Measurements from ENCODE around the gene SORD.
"Not testable (repeated sequence)": the region's sequence is repeated elsewhere in the genome, so short reads cannot be mapped to it uniquely, and the experiment has no call there.

Gene SORD

DNA sequence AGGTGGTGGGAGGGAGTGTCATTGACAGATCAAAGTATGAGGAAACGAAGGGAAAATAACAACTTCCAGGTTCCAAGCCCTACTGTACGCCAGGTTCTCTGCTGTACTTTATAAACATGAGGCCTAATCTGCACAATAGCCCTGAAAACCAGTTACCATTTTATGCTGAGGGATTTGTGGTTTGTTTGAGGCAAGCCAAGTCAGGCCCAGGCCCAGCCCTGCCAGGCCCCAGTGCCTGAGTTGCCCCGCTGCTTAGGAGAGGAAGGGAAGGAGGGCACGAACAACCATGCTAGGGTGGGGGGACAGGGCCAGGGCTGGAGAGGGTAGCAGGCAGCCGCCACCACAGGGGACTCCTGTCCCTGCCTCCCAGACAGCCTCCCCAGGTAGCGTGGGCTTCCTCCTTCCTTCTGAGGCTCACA is 47.0 kb downstream of the SORD start:
- H2AFZ ChIP-seq (ENCODE audit: low read length, unreplicated experiment); H3K27me3 ChIP-seq (ENCODE audit: insufficient read depth, low read length); H3K79me2 ChIP-seq (ENCODE audit: control insufficient read depth, insufficient read depth, low read length, unreplicated experiment); H3K4me3 ChIP-seq (ENCODE audit: low read depth, low read length); H3K4me1 ChIP-seq (ENCODE audit: control insufficient read depth, insufficient read depth, low read length, unreplicated experiment); H3K27ac ChIP-seq (ENCODE audit: low read depth, low read length); H3K36me3 ChIP-seq (ENCODE audit: insufficient read depth, low read length): not testable (repeated sequence)

DNA sequence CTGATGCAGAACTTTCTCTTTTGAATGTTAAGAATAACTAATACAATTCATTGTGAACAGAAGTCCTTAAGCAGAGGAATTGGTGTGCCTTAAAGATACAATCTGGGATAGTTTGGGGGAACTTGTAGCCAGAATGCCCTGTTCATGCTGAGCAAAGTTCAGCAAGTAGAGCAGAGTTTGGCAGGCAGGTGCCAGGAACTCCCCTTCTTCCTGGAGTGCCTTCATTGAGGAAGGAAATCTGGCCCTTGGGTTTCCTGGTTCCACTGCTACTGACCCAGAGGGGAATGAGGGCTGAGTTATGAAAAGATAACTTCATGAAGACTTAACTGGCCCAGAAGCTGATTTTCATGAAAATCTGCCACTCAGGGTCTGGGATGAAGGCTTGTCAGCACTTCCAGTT is 50.6 kb downstream of the SORD start:
- H2AFZ ChIP-seq (ENCODE audit: low read length, unreplicated experiment); H3K4me1 ChIP-seq (ENCODE audit: control insufficient read depth, insufficient read depth, low read length, unreplicated experiment); H3K27me3 ChIP-seq (ENCODE audit: insufficient read depth, low read length); H3K4me3 ChIP-seq (ENCODE audit: low read depth, low read length); H3K27ac ChIP-seq (ENCODE audit: low read depth, low read length); H3K36me3 ChIP-seq (ENCODE audit: insufficient read depth, low read length); H3K79me2 ChIP-seq (ENCODE audit: control insufficient read depth, insufficient read depth, low read length, unreplicated experiment): not testable (repeated sequence)

DNA sequence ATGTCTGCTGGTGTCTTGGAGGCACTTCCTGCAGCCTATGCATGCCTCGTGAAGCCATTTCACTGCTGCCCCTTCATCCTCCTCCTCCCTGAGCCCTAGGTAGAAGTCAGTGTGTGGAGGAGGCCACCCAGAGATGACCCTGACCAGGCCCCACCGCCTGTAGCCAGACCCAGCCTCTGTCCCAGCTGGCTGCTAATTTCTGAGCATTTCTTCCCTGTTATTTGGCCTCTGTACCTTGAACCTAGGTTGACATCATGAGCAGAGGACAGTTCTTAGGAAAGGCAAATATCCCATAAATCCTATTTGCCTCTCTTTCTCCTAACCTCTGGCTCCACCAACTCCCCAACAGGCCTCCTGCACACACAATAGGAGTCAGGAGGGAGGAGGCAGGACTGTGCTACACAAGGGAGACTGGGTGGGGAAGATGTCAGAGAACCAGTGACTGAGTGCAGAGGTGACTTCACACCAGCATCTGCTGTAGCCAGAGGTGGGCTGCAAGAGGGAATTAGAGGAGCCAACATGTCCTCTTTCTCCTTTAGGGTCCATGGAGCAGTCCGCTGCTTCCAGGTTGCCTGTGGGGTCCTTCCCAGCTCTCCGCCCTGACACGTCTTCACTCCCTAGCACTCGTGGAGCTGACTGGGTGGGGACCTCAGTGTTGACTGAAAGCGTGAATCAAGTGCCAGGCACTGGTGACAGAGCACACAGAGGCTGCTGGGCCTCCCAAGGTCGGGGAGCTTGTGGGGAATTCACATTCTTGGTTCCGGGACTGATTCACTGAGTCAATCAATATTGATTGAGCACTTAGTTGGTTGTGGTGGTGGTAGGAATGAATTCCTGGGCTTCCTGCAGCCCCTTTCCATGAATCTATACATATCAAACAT is 52.7 kb downstream of the SORD start:
- not testable (repeated sequence) for H3K27me3 ChIP-seq (ENCODE audit: insufficient read depth, low read length); H3K4me1 ChIP-seq (ENCODE audit: control insufficient read depth, insufficient read depth, low read length, unreplicated experiment); H3K36me3 ChIP-seq (ENCODE audit: insufficient read depth, low read length); H3K27ac ChIP-seq (ENCODE audit: low read depth, low read length); H3K4me3 ChIP-seq (ENCODE audit: low read depth, low read length); H3K79me2 ChIP-seq (ENCODE audit: control insufficient read depth, insufficient read depth, low read length, unreplicated experiment); H2AFZ ChIP-seq (ENCODE audit: low read length, unreplicated experiment)

DNA sequence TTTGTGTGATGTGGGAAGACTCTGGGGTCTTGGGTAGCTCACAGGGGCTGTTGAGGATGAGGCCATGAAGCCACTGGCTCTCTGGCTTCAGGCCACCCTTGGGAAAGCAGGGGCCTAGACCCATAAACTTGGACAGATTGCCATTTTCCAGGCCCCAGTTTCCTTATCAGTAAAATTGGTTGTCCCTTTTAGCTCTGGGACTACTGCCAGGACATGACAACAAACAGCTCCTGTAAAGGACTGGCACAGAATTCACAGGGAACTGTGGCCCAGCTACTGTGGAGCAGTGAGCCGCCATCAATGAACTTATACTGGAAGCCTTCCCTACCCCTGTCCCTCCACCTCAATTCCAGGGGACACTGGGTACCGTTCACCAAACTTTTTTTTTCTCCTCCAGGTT is 54.4 kb downstream of the SORD start:
- H3K4me3 ChIP-seq (ENCODE audit: low read depth, low read length); H2AFZ ChIP-seq (ENCODE audit: low read length, unreplicated experiment); H3K27ac ChIP-seq (ENCODE audit: low read depth, low read length); H3K36me3 ChIP-seq (ENCODE audit: insufficient read depth, low read length); H3K79me2 ChIP-seq (ENCODE audit: control insufficient read depth, insufficient read depth, low read length, unreplicated experiment); H3K27me3 ChIP-seq (ENCODE audit: insufficient read depth, low read length); H3K4me1 ChIP-seq (ENCODE audit: control insufficient read depth, insufficient read depth, low read length, unreplicated experiment): not testable (repeated sequence)

DNA sequence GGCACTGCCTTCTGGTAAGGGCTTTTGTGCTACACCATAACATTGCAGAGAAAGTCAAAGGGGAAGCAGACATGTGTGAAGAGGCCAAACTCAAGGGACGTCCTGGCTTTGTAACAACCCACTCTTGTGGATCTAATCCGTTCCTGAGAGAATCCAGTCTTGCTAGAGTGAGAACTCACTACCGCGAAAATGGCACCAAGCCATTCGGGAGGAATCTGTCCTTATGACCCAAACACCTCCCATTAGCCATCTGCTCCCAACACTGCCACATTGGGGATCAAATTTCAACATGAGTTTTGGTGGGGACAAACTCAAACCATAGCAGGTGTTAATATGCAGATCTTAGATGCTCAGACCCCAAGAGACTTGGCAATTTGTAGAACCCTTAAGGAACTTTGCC is 56.2 kb downstream of the SORD start:
- not testable (repeated sequence) for H3K79me2 ChIP-seq (ENCODE audit: control insufficient read depth, insufficient read depth, low read length, unreplicated experiment); H3K4me3 ChIP-seq (ENCODE audit: low read depth, low read length); H2AFZ ChIP-seq (ENCODE audit: low read length, unreplicated experiment); H3K4me1 ChIP-seq (ENCODE audit: control insufficient read depth, insufficient read depth, low read length, unreplicated experiment); H3K27ac ChIP-seq (ENCODE audit: low read depth, low read length); H3K36me3 ChIP-seq (ENCODE audit: insufficient read depth, low read length)
- peaks cover 11% of the 10 kb centered on the region for H3K27me3 ChIP-seq (ENCODE audit: insufficient read depth, low read length)

DNA sequence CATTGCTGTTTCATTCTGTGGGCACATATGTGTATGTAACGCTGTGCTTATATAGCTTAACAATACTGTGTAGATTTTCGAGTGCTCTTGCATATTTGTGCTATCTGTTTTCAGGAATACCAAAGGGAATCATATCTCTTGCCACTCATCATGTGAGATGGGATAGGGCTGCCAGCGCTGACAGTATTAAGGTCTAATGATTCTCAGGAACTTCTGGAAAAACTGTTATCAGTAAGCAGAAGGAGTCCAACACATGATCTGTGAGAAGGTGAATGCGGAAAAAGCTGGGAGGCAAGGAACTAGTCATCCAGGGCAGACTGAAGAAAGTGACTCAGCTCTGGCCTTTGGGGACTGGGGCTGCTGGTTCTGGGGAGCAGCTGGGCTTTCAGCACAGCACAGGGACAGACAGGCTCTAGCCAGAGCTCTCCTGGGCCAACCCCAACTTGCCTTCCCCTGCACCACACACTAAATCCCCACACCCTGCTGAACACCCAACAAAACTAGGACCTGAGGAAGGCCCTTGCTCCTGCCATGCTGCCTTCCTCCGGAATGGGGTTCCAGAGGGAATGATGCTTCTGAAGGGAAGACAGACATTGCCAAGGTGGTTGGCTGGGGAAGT is 56.7 kb downstream of the SORD start:
- H3K27ac ChIP-seq (ENCODE audit: low read depth, low read length); H3K4me3 ChIP-seq (ENCODE audit: low read depth, low read length); H3K79me2 ChIP-seq (ENCODE audit: control insufficient read depth, insufficient read depth, low read length, unreplicated experiment); H2AFZ ChIP-seq (ENCODE audit: low read length, unreplicated experiment); H3K36me3 ChIP-seq (ENCODE audit: insufficient read depth, low read length); H3K4me1 ChIP-seq (ENCODE audit: control insufficient read depth, insufficient read depth, low read length, unreplicated experiment): not testable (repeated sequence)
- H3K27me3 ChIP-seq (ENCODE audit: insufficient read depth, low read length), result peaks cover 16% of the 10 kb centered on the region

DNA sequence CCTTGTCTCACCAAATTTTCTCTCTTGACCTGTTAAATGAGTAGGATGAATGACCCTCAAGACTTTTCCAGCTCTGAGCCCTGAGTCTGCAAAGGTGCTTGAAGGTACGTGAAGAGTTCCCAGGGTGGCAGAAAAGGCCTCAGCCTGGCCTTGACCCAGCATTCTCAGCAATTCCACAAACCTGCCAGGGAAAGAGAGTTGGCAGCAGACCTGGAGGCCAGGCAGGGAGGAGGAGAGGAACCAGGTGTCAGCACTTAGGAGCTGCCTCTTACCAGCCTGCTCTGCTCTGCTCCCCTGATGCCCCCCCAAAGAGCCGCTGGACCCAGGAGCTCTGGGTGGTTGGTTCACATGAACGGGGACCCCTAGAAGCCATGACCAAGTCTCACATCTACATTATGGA is 57.6 kb downstream of the SORD start:
- H3K79me2 ChIP-seq (ENCODE audit: control insufficient read depth, insufficient read depth, low read length, unreplicated experiment); H3K4me1 ChIP-seq (ENCODE audit: control insufficient read depth, insufficient read depth, low read length, unreplicated experiment); H3K36me3 ChIP-seq (ENCODE audit: insufficient read depth, low read length); H2AFZ ChIP-seq (ENCODE audit: low read length, unreplicated experiment); H3K4me3 ChIP-seq (ENCODE audit: low read depth, low read length); H3K27ac ChIP-seq (ENCODE audit: low read depth, low read length): not testable (repeated sequence)
- H3K27me3 ChIP-seq (ENCODE audit: insufficient read depth, low read length), result peaks cover 25% of the 10 kb centered on the region

DNA sequence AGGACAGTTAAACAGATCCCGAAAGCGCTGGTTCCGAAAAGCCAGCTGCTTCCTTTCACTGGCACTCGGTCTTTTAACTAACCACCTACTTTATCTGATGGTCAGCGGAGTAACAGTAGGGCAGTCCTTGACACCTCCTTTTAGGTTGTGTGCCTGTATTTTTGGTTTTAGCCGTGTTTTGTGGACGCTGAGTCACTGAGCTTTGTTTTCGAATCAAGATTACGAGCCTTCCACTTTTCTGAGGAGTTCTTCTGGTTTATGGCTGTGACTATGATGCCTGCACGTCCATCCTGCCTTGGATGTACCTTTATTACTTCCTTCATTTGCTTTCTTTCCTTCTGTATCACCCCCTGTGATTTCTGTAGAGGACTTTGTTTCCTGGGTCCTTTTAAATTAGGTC is 59.4 kb downstream of the SORD start:
- not testable (repeated sequence) for H3K27ac ChIP-seq (ENCODE audit: low read depth, low read length); H3K79me2 ChIP-seq (ENCODE audit: control insufficient read depth, insufficient read depth, low read length, unreplicated experiment); H3K4me1 ChIP-seq (ENCODE audit: control insufficient read depth, insufficient read depth, low read length, unreplicated experiment); H3K36me3 ChIP-seq (ENCODE audit: insufficient read depth, low read length); H2AFZ ChIP-seq (ENCODE audit: low read length, unreplicated experiment); H3K4me3 ChIP-seq (ENCODE audit: low read depth, low read length)
- peaks cover 36% of the 10 kb centered on the region for H3K27me3 ChIP-seq (ENCODE audit: insufficient read depth, low read length)

DNA sequence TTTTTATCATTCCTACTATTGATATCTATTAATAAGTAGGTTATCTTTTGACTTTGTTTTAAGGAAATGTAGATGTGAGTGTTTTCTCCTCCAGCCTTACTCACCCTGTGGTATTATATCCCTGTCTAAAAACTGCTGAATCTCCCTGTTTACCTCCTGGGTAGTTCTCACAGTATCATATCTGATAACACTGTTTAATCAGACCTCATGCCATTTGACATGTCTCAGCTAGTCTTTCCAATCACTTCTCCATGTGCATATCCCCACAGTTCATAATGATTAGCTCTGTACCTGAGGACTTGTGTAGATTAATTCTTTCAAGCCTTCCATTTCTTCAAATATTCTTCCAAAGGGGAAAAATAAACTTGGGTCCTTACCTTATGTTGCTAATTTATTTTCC is 60.2 kb downstream of the SORD start:
- Histone ChIP-seq H3K79me2 (ENCODE audit: control insufficient read depth, insufficient read depth, low read length, unreplicated experiment) (no peaks in the 10 kb centered on the region), H3K4me3 (ENCODE audit: low read depth, low read length) (no peak overlapping the region), H3K36me3 (ENCODE audit: insufficient read depth, low read length) (no peaks in the 10 kb centered on the region), H3K27me3 (ENCODE audit: insufficient read depth, low read length) (peaks cover 44% of the 10 kb centered on the region), H3K4me1 (ENCODE audit: control insufficient read depth, insufficient read depth, low read length, unreplicated experiment) (no peaks in the 10 kb centered on the region), H3K27ac (ENCODE audit: low read depth, low read length) (no peak overlapping the region), H2AFZ (ENCODE audit: low read length, unreplicated experiment) (no peak overlapping the region)

DNA sequence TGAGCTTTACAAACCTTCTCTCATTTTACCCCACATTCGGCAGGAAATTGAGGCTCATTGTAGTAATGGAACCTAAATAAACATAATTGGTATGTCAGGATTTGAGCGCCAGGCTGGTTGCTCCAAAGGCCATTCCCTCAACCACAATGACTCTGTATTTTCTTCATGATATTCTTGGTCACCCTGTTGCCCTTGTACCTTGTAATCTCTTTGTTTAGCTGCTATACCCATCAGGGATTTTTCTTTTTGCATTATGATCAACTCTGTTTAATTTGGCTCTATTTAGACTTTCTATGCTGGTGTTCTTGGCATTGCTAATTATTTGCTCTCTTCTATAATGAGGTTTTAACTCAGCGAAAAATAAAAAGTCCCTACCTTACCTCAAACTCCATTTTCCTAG is 61.2 kb downstream of the SORD start:
- Histone ChIP-seq H3K4me1 (ENCODE audit: control insufficient read depth, insufficient read depth, low read length, unreplicated experiment) (no peaks in the 10 kb centered on the region), H3K27me3 (ENCODE audit: insufficient read depth, low read length) (peaks cover 49% of the 10 kb centered on the region), H3K36me3 (ENCODE audit: insufficient read depth, low read length) (no peaks in the 10 kb centered on the region), H3K79me2 (ENCODE audit: control insufficient read depth, insufficient read depth, low read length, unreplicated experiment) (no peaks in the 10 kb centered on the region), H3K4me3 (ENCODE audit: low read depth, low read length) (no peak overlapping the region), H2AFZ (ENCODE audit: low read length, unreplicated experiment) (no peak overlapping the region), H3K27ac (ENCODE audit: low read depth, low read length) (no peak overlapping the region)

DNA sequence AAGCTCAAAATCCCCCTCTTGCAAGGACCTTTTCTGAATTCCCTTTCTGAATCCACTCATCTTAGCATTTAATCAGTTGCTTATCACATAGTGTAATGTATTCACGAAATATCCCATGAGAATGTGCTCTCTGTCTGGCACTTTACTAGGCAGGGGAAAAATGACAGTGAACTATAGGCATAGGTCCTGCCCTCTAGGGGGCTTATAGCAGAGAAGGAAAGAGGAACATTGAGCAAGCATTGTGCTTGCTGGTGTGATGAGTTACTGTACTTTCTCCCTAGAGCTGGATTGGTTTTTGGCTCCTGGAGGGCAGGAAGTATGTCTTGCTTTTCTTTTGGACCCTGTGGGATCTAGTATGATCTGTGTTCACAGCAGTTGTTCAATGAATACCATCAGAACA is 64.5 kb downstream of the SORD start:
- H2AFZ ChIP-seq (ENCODE audit: low read length, unreplicated experiment), result no peak overlapping the region
- H3K79me2 ChIP-seq (ENCODE audit: control insufficient read depth, insufficient read depth, low read length, unreplicated experiment), result no peaks in the 10 kb centered on the region
- no peaks in the 10 kb centered on the region for H3K36me3 ChIP-seq (ENCODE audit: insufficient read depth, low read length)
- H3K27me3 ChIP-seq (ENCODE audit: insufficient read depth, low read length), result peaks cover 78% of the 10 kb centered on the region
- peaks cover 9% of the 10 kb centered on the region for H3K4me1 ChIP-seq (ENCODE audit: control insufficient read depth, insufficient read depth, low read length, unreplicated experiment)
- no peak overlapping the region for H3K27ac ChIP-seq (ENCODE audit: low read depth, low read length)
- H3K4me3 ChIP-seq (ENCODE audit: low read depth, low read length), result no peak overlapping the region

All from ACC112 (cell line).